Keratinocyte (primary cell): ENCODE data around the gene C19orf38. TPM values are rescaled to one million over a fixed set of nuclear protein-coding genes. Genes with fewer than 3 reads are reported as not detected.

Experiments
- DNase-seq: peaks from one replicate; pipeline ENCODE4 v3.0.0-alpha.2; 2011; ENCODE audit warnings: low read depth, missing footprints, low spot score
- FAIRE-seq: peaks from 2 replicates; lab custom pipeline; 2011; peaks lifted over from hg19 to GRCh38; lab: Jason Lieb, UNC
- H2AFZ ChIP-seq: 2 replicates; pipeline ENCODE4 v1.6.0; 2012; ENCODE audit warnings: low read length, control low read depth, inconsistent platforms; ENCODE audit not compliant: control insufficient read depth
- H3K27ac ChIP-seq: 2 replicates; pipeline ENCODE4 v1.5.1; 2011; ENCODE audit warnings: low read length; ENCODE audit not compliant: control insufficient read depth, insufficient read depth
- H3K27me3 ChIP-seq: 3 replicates; pipeline ENCODE4 v1.6.0; 2011; ENCODE audit warnings: low read length; ENCODE audit not compliant: control insufficient read depth, insufficient read depth; ENCODE audit errors: extremely low read depth
- H3K36me3 ChIP-seq, 2 experiments: 2 replicates in 1 of 2; 3 replicates in 1 of 2; pipeline ENCODE4 v1.5.1; 2011; ENCODE audit warnings: low read length in 2 of 2, mild to moderate bottlenecking in 1 of 2; ENCODE audit not compliant: control insufficient read depth in 2 of 2, insufficient read depth in 2 of 2; ENCODE audit errors: extremely low read depth in 1 of 2
- H3K4me1 ChIP-seq: 3 replicates; pipeline ENCODE4 v1.5.1; 2011; ENCODE audit warnings: low read length; ENCODE audit not compliant: control insufficient read depth, insufficient read depth; ENCODE audit errors: extremely low read depth
- H3K4me2 ChIP-seq: 3 replicates; pipeline ENCODE4 v1.6.0; 2011; ENCODE audit warnings: low read depth, low read length; ENCODE audit not compliant: control insufficient read depth, insufficient read depth; ENCODE audit errors: extremely low read depth
- H3K4me3 ChIP-seq, 3 experiments: fragments of 200-600 bp in 1 of 3; sonication (generic) in 1 of 3; 2 replicates in 2 of 3; 3 replicates in 1 of 3; pipeline ENCODE4 v1.5.1; 2011 to 2016; ENCODE audit warnings: low read length in 3 of 3, mild to moderate bottlenecking in 3 of 3, control low read depth in 2 of 3, inconsistent platforms in 1 of 3, low read depth in 1 of 3, mixed read lengths in 1 of 3, mixed run types in 1 of 3, moderate library complexity in 1 of 3; ENCODE audit not compliant: control insufficient read depth in 2 of 3, insufficient read depth in 2 of 3; ENCODE audit errors: extremely low read depth in 1 of 3
- H3K79me2 ChIP-seq: 2 replicates; pipeline ENCODE4 v1.6.0; 2012; ENCODE audit warnings: low read length; ENCODE audit not compliant: control insufficient read depth, insufficient read depth
- H3K9ac ChIP-seq: 3 replicates; pipeline ENCODE4 v1.6.0; 2011; ENCODE audit warnings: low read length; ENCODE audit not compliant: control insufficient read depth, insufficient read depth; ENCODE audit errors: extremely low read depth
- H3K9me1 ChIP-seq: 3 replicates; pipeline ENCODE4 v1.6.0; 2011; ENCODE audit warnings: low read length; ENCODE audit not compliant: control insufficient read depth, insufficient read depth; ENCODE audit errors: extremely low read depth
- H3K9me3 ChIP-seq: 2 replicates; pipeline ENCODE4 v1.5.1; 2012; ENCODE audit warnings: low read depth, low read length; ENCODE audit not compliant: control insufficient read depth
- H4K20me1 ChIP-seq: 3 replicates; pipeline ENCODE4 v1.6.0; 2011; ENCODE audit warnings: low read length; ENCODE audit not compliant: control insufficient read depth, insufficient read depth; ENCODE audit errors: extremely low read depth
- EZH2 ChIP-seq: IDR thresholded peaks from one replicate; pipeline ENCODE4 v1.6.1; 2012; ENCODE audit warnings: inconsistent platforms, mild to moderate bottlenecking, low read length, moderate library complexity
- dilution Hi-C: fragments of 300-500 bp; cut with MboI; formaldehyde crosslinking; loops from one replicate; pipeline ENCODE4 v1.7.0; 2020; ENCODE audit warnings: low sequenced_read_pairs; ENCODE audit not compliant: extremely low pct_ligation_motif_present
- polyA plus RNA-seq, 5 experiments: library from polyadenylated mRNA; depleted of rRNA in 3 of 5; stranded (reverse) in 3 of 5; stranded (forward) in 1 of 5; unstranded in 1 of 5; fragments of >200 nt; gene quantifications; 1 replicate in 1 of 5; 2 replicates in 3 of 5; 3 replicates in 1 of 5; pipeline versions ENCODE4 v1.2.1 to v1.2.3, GENCODE V29; 2011 to 2012; ENCODE audit warnings: missing spikeins in 2 of 5, low read depth in 1 of 5, low replicate concordance in 1 of 5
- TF ChIP-seq, protein P1 (sequence below), 3 experiments: IDR thresholded peaks in 1 of 3; conservative IDR thresholded peaks in 1 of 3; optimal IDR thresholded peaks in 1 of 3; 2 replicates in 2 of 3; 3 replicates in 1 of 3; pipeline versions ENCODE3 to v1.5.1; 2011; ENCODE audit warnings: low read length in 3 of 3, mild to moderate bottlenecking in 3 of 3, moderate library complexity in 2 of 3, control low read depth in 1 of 3, inconsistent platforms in 1 of 3; ENCODE audit not compliant: insufficient read depth in 2 of 3; ENCODE audit errors: extremely low read depth in 1 of 3

C19orf38 gene
- polyA plus RNA-seq, 1 donor (not counting 4 experiments of a cell fraction or from before 2014, with no cell fraction given), result 0.14 TPM

DNA sequence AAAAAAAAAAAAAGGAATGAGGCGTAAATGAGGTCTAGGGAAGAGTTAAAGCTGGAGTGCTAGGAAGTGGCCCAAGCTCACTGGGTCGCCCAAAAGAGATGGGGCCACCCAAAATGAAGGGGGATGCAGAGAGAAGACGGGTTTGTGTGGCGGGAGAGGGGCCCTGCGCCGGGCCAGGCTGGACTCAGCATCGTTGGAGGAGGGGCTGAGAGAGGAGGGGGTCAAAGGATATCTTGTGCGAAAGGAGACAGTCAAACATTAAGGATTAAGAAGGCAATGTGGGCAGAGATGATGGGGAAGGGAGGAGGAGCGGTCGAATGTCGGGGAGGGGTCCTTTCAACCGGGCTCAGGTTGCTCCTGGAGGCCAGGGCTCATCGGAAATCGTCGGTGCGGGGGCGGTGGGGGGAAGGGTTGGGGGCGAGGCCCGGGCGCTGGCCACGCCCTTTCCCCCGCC, 22.3 kb downstream of the C19orf38 start:
- H3K36me3 ChIP-seq, result no peaks in the 10 kb centered on the region
- no peak for DNase-seq
- H3K27ac ChIP-seq, result peak overlapping the region; percentile 69
- peak overlapping the region; percentile 76 for H3K9ac ChIP-seq
- FAIRE-seq, result no peak
- H3K4me3 ChIP-seq, result peak overlapping the region; percentile 35 to 78 (median 57)
- peaks cover 32% of the 10 kb centered on the region for H3K79me2 ChIP-seq
- H3K9me1 ChIP-seq, result no peaks in the 10 kb centered on the region
- peak overlapping the region; percentile 98 for H3K4me2 ChIP-seq
- no peaks in the 10 kb centered on the region for H4K20me1 ChIP-seq
- dilution Hi-C loops, result no loop called here
- peaks cover 12% of the 10 kb centered on the region for H3K4me1 ChIP-seq
- H3K9me3 ChIP-seq, result no peaks in the 10 kb centered on the region
- peak overlapping the region; percentile 97 for H2AFZ ChIP-seq
- no peak for TF ChIP-seq EZH2
- TF ChIP-seq, protein P1, sequence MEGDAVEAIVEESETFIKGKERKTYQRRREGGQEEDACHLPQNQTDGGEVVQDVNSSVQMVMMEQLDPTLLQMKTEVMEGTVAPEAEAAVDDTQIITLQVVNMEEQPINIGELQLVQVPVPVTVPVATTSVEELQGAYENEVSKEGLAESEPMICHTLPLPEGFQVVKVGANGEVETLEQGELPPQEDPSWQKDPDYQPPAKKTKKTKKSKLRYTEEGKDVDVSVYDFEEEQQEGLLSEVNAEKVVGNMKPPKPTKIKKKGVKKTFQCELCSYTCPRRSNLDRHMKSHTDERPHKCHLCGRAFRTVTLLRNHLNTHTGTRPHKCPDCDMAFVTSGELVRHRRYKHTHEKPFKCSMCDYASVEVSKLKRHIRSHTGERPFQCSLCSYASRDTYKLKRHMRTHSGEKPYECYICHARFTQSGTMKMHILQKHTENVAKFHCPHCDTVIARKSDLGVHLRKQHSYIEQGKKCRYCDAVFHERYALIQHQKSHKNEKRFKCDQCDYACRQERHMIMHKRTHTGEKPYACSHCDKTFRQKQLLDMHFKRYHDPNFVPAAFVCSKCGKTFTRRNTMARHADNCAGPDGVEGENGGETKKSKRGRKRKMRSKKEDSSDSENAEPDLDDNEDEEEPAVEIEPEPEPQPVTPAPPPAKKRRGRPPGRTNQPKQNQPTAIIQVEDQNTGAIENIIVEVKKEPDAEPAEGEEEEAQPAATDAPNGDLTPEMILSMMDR (optimal IDR thresholded peaks at IDR 0.05 in 1 of 3, IDR thresholded peaks at IDR 0.05 in 1 of 3, conservative IDR thresholded peaks at IDR 0.05 in 1 of 3; ENCODE audit: extremely low read depth in 1 of 3, insufficient read depth in 2 of 3, low read length in 3 of 3), result no peak
- no peaks in the 10 kb centered on the region for H3K27me3 ChIP-seq

DNA sequence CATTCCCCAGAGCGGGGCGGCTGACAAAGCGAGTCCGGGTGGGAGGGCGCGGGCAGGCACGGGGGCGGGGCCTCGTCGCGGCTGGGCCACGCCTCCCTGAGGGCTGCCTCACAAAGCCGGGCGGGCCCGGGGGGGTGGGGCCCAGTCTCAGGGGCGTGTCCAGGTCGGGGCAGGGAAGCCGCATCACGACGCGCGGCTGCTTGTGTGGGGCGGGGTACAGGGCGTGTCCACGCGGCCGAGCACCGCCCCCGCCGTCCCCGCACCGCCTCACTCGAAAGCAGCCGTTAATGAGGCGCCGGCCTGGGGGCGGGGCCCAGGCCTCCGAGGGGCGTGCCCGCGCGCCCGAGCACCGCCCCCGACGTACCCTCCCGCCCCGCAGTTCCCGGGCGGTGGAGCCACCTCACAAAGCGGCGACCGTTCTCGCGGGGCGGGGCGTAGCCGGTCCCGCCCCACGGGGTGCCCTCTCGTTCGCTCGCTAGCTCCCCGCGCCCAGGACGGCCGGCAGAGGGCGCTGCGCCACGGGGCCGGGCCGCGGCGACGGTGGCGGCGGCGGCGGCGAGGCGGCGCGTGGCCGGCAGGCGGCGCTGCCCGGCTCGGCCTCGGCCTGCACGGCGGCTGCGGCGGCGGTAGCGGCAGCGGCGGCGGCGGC, 22.9 kb downstream of the C19orf38 start, which contains the start of gene CARM1:
Gene CARM1, plus strand, starts transcription at position 599 of the 649 bp plus-strand sequence. CDS start 150 bp downstream, outside the sequence.
- H3K27ac ChIP-seq, result peak within 1 kb of the TSS; percentile 69
- dilution Hi-C loops, result no loop called here
- no peaks in the 10 kb centered on the region for H3K36me3 ChIP-seq
- FAIRE-seq (no peak), DNase-seq (peak; percentile 89)
- H4K20me1 ChIP-seq, result no peaks in the 10 kb centered on the region
- H3K27me3 ChIP-seq, result no peaks in the 10 kb centered on the region
- peaks cover 37% of the 10 kb centered on the region for H3K79me2 ChIP-seq
- TF ChIP-seq, protein P1 (optimal IDR thresholded peaks at IDR 0.05 in 1 of 3, IDR thresholded peaks at IDR 0.05 in 1 of 3, conservative IDR thresholded peaks at IDR 0.05 in 1 of 3; ENCODE audit: extremely low read depth in 1 of 3, insufficient read depth in 2 of 3, low read length in 3 of 3), result peak in 2 of 3 experiments; percentile 73 to 88
- TF ChIP-seq EZH2, result no peak
- H3K4me3 ChIP-seq, result peak within 1 kb of the TSS; percentile 78 to 96 (median 87)
- peak within 1 kb of the TSS; percentile 97 for H2AFZ ChIP-seq
- H3K9me3 ChIP-seq, result no peaks in the 10 kb centered on the region
- H3K4me1 ChIP-seq, result peaks cover 12% of the 10 kb centered on the region
- H3K4me2 ChIP-seq, result peak within 1 kb of the TSS; percentile 98
- H3K9ac ChIP-seq, result peak within 1 kb of the TSS; percentile 85
- H3K9me1 ChIP-seq, result no peaks in the 10 kb centered on the region
